Activated CD4-positive, alpha-beta T cell treated with anti-CD3 and anti-CD28 coated beads for 4 hours (primary cell): Measurements from ENCODE around the gene PKDREJ.
"Not testable (repeated sequence)": the region's sequence is repeated elsewhere in the genome, so short reads cannot be mapped to it uniquely, and the experiment has no call there.

Experiments used
- DNase-seq, 2 donors: peaks; one replicate each; pipeline ENCODE4 v3.0.0-alpha.2; 2020

PKDREJ gene

GRCh38 chr22:46263216-46263590 lies at the start of gene PKDREJ:
Gene PKDREJ (minus strand): TSS chr22:46263343. CDS start chr22:46263322, 21 bp downstream.
- DNase-seq = no peak

GRCh38 chr22:46312848-46313247 lies 49.7 kb upstream of the PKDREJ start:
- not testable (repeated sequence) for DNase-seq

GRCh38 chr22:46312056-46312455 lies 48.9 kb upstream of the PKDREJ start:
- no peak for DNase-seq

GRCh38 chr22:46309526-46310085 lies 46.5 kb upstream of the PKDREJ start:
- DNase-seq = no peak

GRCh38 chr22:46308283-46308988 lies 45.3 kb upstream of the PKDREJ start:
- no peak for DNase-seq

GRCh38 chr22:46303347-46303965 lies 40.3 kb upstream of the PKDREJ start:
- no peak for DNase-seq

- DNase-seq = no peak
Measured at GRCh38 chr22:46300491-46300890, 37.3 kb upstream of the PKDREJ start.

- DNase-seq = no peak
Measured at GRCh38 chr22:46299101-46299500, 36.0 kb upstream of the PKDREJ start.

- no peak for DNase-seq
Measured at GRCh38 chr22:46297151-46297812, 34.1 kb upstream of the PKDREJ start.

GRCh38 chr22:46296257-46297150 lies 33.4 kb upstream of the PKDREJ start, which contains the start of gene GTSE1:
Gene GTSE1 (plus strand): TSS chr22:46296870. CDS start chr22:46297401, 531 bp downstream.
- DNase-seq = peak; percentile 94 to 98

- no peak for DNase-seq
Measured at GRCh38 chr22:46295277-46295971, 32.3 kb upstream of the PKDREJ start.

GRCh38 chr22:46294784-46295183 lies 31.6 kb upstream of the PKDREJ start:
- DNase-seq = no peak

GRCh38 chr22:46293577-46294260 lies 30.6 kb upstream of the PKDREJ start:
- no peak for DNase-seq

GRCh38 chr22:46292732-46293131 lies 29.6 kb upstream of the PKDREJ start:
- DNase-seq = no peak

GRCh38 chr22:46292173-46292572 lies 29.0 kb upstream of the PKDREJ start:
- DNase-seq = no peak

- no peak for DNase-seq
Measured at GRCh38 chr22:46290843-46291785, 28.0 kb upstream of the PKDREJ start.

GRCh38 chr22:46290121-46290842 lies 27.1 kb upstream of the PKDREJ start:
- DNase-seq = no peak

GRCh38 chr22:46289244-46289891 lies 26.2 kb upstream of the PKDREJ start:
- no peak for DNase-seq

GRCh38 chr22:46288846-46289243 lies 25.7 kb upstream of the PKDREJ start:
- DNase-seq = no peak
